ENCODE measurements around the gene TMEM222.

DNA sequence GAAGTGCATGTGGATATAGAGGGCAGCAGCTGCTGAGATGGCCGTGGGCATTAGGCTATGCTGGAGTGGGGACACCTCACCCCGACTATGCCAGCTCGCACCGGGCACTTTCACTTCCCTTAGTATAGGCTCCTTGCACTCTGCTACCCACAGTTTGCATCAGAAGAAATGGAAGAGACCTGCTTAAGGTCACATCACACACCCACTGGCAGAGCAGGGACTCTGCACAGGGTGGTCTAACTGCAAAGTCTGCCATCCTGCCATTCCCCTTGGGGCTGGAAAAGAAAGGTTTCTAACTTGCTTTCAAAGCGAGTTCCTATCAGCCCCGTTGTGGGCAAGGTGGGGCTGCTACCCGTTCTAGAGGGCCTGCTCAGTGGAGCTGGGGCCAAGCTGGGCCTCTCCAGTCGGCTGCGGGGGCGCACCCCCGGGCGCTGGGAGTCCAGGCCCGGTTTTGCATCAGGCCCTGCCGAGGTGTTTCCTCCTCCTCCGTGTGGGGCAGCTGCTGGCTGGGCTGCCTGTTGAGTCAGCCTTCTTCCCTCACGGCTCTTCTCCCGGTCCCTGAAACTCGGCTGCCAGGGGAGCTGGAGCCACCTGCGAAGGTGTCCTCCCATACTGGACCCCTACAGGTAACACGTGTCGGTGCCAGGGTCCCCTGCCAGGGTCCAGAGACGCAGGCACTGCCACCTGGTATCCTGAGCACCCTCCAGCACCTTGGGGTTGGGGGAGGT lies 19.7 kb downstream of the TMEM222 start, which contains the start of gene SYTL1:
- peak; percentile 46; the same call in 1 of the 2 replicates for TF ChIP-seq NR2F1 (conservative IDR thresholded peaks at IDR 0.05)
- no peak for TF ChIP-seq KDM1A (IDR thresholded peaks at IDR 0.05; ENCODE audit: borderline replicate concordance)
- TF ChIP-seq, protein P1, sequence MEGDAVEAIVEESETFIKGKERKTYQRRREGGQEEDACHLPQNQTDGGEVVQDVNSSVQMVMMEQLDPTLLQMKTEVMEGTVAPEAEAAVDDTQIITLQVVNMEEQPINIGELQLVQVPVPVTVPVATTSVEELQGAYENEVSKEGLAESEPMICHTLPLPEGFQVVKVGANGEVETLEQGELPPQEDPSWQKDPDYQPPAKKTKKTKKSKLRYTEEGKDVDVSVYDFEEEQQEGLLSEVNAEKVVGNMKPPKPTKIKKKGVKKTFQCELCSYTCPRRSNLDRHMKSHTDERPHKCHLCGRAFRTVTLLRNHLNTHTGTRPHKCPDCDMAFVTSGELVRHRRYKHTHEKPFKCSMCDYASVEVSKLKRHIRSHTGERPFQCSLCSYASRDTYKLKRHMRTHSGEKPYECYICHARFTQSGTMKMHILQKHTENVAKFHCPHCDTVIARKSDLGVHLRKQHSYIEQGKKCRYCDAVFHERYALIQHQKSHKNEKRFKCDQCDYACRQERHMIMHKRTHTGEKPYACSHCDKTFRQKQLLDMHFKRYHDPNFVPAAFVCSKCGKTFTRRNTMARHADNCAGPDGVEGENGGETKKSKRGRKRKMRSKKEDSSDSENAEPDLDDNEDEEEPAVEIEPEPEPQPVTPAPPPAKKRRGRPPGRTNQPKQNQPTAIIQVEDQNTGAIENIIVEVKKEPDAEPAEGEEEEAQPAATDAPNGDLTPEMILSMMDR (IDR thresholded peaks at IDR 0.05 in 2 of 3, conservative IDR thresholded peaks at IDR 0.05 in 1 of 3; ENCODE audit: control insufficient read depth in 2 of 3, extremely low read depth in 1 of 3, insufficient read depth in 1 of 3, low read depth in 3 of 3, low read length in 3 of 3) = no peak
- TF ChIP-seq ZNF274 (IDR thresholded peaks at IDR 0.05; ENCODE audit: insufficient read depth, insufficient read length) = no peak
- TF ChIP-seq ZSCAN29 (IDR thresholded peaks at IDR 0.05) = peak; percentile 38; the same call in 1 of the 2 replicates
- no peak for TF ChIP-seq ASH2L (IDR thresholded peaks at IDR 0.05; ENCODE audit: borderline replicate concordance, low read depth)
- no peak for TF ChIP-seq ESRRA (IDR thresholded peaks at IDR 0.05; ENCODE audit: low read length)
- TF ChIP-seq, protein P2, sequence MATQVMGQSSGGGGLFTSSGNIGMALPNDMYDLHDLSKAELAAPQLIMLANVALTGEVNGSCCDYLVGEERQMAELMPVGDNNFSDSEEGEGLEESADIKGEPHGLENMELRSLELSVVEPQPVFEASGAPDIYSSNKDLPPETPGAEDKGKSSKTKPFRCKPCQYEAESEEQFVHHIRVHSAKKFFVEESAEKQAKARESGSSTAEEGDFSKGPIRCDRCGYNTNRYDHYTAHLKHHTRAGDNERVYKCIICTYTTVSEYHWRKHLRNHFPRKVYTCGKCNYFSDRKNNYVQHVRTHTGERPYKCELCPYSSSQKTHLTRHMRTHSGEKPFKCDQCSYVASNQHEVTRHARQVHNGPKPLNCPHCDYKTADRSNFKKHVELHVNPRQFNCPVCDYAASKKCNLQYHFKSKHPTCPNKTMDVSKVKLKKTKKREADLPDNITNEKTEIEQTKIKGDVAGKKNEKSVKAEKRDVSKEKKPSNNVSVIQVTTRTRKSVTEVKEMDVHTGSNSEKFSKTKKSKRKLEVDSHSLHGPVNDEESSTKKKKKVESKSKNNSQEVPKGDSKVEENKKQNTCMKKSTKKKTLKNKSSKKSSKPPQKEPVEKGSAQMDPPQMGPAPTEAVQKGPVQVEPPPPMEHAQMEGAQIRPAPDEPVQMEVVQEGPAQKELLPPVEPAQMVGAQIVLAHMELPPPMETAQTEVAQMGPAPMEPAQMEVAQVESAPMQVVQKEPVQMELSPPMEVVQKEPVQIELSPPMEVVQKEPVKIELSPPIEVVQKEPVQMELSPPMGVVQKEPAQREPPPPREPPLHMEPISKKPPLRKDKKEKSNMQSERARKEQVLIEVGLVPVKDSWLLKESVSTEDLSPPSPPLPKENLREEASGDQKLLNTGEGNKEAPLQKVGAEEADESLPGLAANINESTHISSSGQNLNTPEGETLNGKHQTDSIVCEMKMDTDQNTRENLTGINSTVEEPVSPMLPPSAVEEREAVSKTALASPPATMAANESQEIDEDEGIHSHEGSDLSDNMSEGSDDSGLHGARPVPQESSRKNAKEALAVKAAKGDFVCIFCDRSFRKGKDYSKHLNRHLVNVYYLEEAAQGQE (IDR thresholded peaks at IDR 0.05; ENCODE audit: low read depth, low read length) = no peak
- no peak for TF ChIP-seq FOXK2 (IDR thresholded peaks at IDR 0.05)
- no peak for TF ChIP-seq JUND (IDR thresholded peaks at IDR 0.05; ENCODE audit: low read depth, low read length)
- TF ChIP-seq EZH2 (IDR thresholded peaks at IDR 0.05; ENCODE audit: borderline replicate concordance, control insufficient read depth, low read depth, low read length) = no peak

Measured in GM12878 (cell line).